Ovary (tissue), 9 donors: ENCODE results near the gene MIDN. TPM values are rescaled to one million over a fixed set of nuclear protein-coding genes. Genes with fewer than 3 reads are reported as not detected.

Experiments used
- DNase-seq, 5 donors: peaks; one replicate each; pipeline ENCODE4 v3.0.0-alpha.2; 2019 to 2020
- H3K27ac ChIP-seq, 2 donors: fragments of 200-600 bp; one replicate each; pipeline versions ENCODE4 v1.5.1 to v1.8.0; 2019 to 2022
- H3K27me3 ChIP-seq: fragments of 200-600 bp; one replicate; pipeline ENCODE4 v1.8.0; 2022
- H3K36me3 ChIP-seq: fragments of 200-600 bp; sonication (generic); one replicate; pipeline ENCODE4 v1.5.1; 2019
- H3K4me1 ChIP-seq: one replicate; pipeline ENCODE4 v1.8.1; 2013; ENCODE audit warnings: mild to moderate bottlenecking, moderate library complexity; ENCODE audit not compliant: insufficient read depth
- H3K4me3 ChIP-seq: fragments of 200-600 bp; sonication (generic); one replicate; pipeline ENCODE4 v1.5.1; 2017
- H3K9me3 ChIP-seq, 2 donors: fragments of 200-600 bp in 1 of 2; sonication (generic) in 1 of 2; one replicate each; pipeline versions ENCODE4 v1.5.1 to v1.8.1; 2013 to 2019; ENCODE audit warnings: mild to moderate bottlenecking in 1 of 2, moderate library complexity in 1 of 2
- CTCF ChIP-seq, 3 donors: fragments of 450-650 bp in 2 of 3; fragments of 200-600 bp in 1 of 3; IDR thresholded peaks; one replicate each; pipeline versions ENCODE4 v1.5.1 to v1.8.0; 2016 to 2022; ENCODE audit warnings: antibody characterized with exemption in 3 of 3, mild to moderate bottlenecking in 1 of 3
- EP300 ChIP-seq: sonication (generic); formaldehyde crosslinking; IDR thresholded peaks from one replicate; pipeline ENCODE4 v1.6.1; 2017; ENCODE audit warnings: antibody characterized with exemption
- POLR2A ChIP-seq: fragments of 450-650 bp; IDR thresholded peaks from one replicate; pipeline ENCODE4 v1.6.1; 2017; ENCODE audit warnings: antibody characterized with exemption, mild to moderate bottlenecking, moderate library complexity
- WGBS, 3 donors: extraction: QIAGEN DNeasy Blood & Tissue Kit in 1 of 3; methylation state at CpG; one replicate each; pipeline versions ENCODE4 v1.1.5 to v1.1.7; 2013 to 2017; 5-methylcytosine and 5-hydroxymethylcytosine counted together
- intact Hi-C, 4 donors: fragments of 100-400 bp; cut with DNase I; formaldehyde crosslinking; loops; one replicate each; pipeline versions ENCODE4 v1.11.0 to v1.15.1; 2022 to 2023
- polyA plus RNA-seq, 2 donors: library from polyadenylated mRNA; stranded (reverse); fragments of 200-250 nt in 1 of 2; fragments of 350-450 nt in 1 of 2; fragmentation: Illumina TruSeq in 1 of 2; extraction: RNeasy Lipid Tissue Mini Kit (QIAGEN cat#74804) in 1 of 2; gene quantifications; one replicate each; pipeline ENCODE4 v1.2.3, GENCODE V29; 2013 to 2014
- total RNA-seq, 7 donors: library from RNA; depleted of rRNA in 2 of 7; stranded (reverse); fragments of >200 nt in 2 of 7; fragmentation: NEBNext Ultra II Directional in 3 of 7; extraction: Animal tissue kit (Norgen Biotek cat#: 25700) in 3 of 7; gene quantifications; one replicate each; pipeline versions ENCODE4 v1.1.0 to v1.2.4, GENCODE V29; 2016 to 2023
- donor health status: DM: no; HTN: no; CAD: no; lungs with moderate emphysema.
- donor health status: DM: no; HTN: no; CAD: no.
- donor health status: Bipolar disorder and iron deficiency.
- donor health status: DM: yes; HTN: yes; CAD: no.
- donor health status: DM: no; HTN: no; CAD: no.
- donor health status: DM: yes; HTN: yes; CAD: no.

Gene MIDN
- total and polyA plus RNA-seq, 9 donors = 10.1 to 261 (median 105) TPM

- peaks cover 17% of the 10 kb centered on the region for H3K4me1 ChIP-seq
- H3K36me3 ChIP-seq = no peaks in the 10 kb centered on the region
- intact Hi-C loops = loop anchor here in 1 of 4 donors (10.0 kb wide), 1 partner anchor 314 kb away; the partner anchor contains the start of gene ARID3A
- no peak for TF ChIP-seq CTCF (IDR thresholded peaks at IDR 0.05)
- TF ChIP-seq EP300 = no peak
- TF ChIP-seq POLR2A = no peak
- H3K27ac ChIP-seq = peak overlapping the region; percentile 81 to 89
- H3K27me3 ChIP-seq = peaks cover 4% of the 10 kb centered on the region
- whole genome bisulfite sequencing, 3 donors = 50 to 59% (median 55%) methylated on average over 34 of the region's 34 CpGs
- H3K9me3 ChIP-seq = no peaks in the 10 kb centered on the region
- H3K4me3 ChIP-seq = peak overlapping the region; percentile 37
- DNase-seq = peak in 1 of 5 donors; percentile 66
Measured at GRCh38 chr19:1238369-1239303, 9.7 kb upstream of the MIDN start.

- DNase-seq = peak in 1 of 5 donors; percentile 69
- H3K9me3 ChIP-seq = no peaks in the 10 kb centered on the region
- peaks cover 4% of the 10 kb centered on the region for H3K27me3 ChIP-seq
- peak overlapping the region; percentile 81 to 89 for H3K27ac ChIP-seq
- H3K36me3 ChIP-seq = no peaks in the 10 kb centered on the region
- peaks cover 17% of the 10 kb centered on the region for H3K4me1 ChIP-seq
- 74 to 80% (median 79%) methylated on average over 11 of the region's 11 CpGs for WGBS, 3 donors
- no peak overlapping the region for H3K4me3 ChIP-seq
- intact Hi-C loops = loop anchor here in 1 of 4 donors (10.0 kb wide), 1 partner anchor 315 kb away; the partner anchor contains the start of gene ARID3A
- TF ChIP-seq EP300 (no peak), CTCF (IDR thresholded peaks at IDR 0.05) (no peak), POLR2A (no peak)
Measured at GRCh38 chr19:1239420-1239795, 9.0 kb upstream of the MIDN start.

- peak; percentile 94 to 99 (median 97) for TF ChIP-seq CTCF (IDR thresholded peaks at IDR 0.05)
- TF ChIP-seq EP300 = no peak
- TF ChIP-seq POLR2A = no peak
- no peaks in the 10 kb centered on the region for H3K36me3 ChIP-seq
- H3K27me3 ChIP-seq = peaks cover 4% of the 10 kb centered on the region
- intact Hi-C loops = loop anchor here in 2 of 4 donors (10.0 kb wide), 3 partner anchors 215 to 805 kb away; partner anchors contain the start of genes ARID3A (in 1 of the 2), CNN2 (in 1 of the 2), RNU6-2 (in 1 of the 2) and TMEM259 (in 1 of the 2)
- peak; percentile 91 to 97 (median 96) for DNase-seq
- peaks cover 22% of the 10 kb centered on the region for H3K4me1 ChIP-seq
- H3K27ac ChIP-seq = peak overlapping the region; percentile 81 to 89
- 10 to 22% (median 11%) methylated on average over 46 to 84 of the region's 84 CpGs for WGBS, 3 donors
- peak overlapping the region; percentile 21 for H3K4me3 ChIP-seq
- no peaks in the 10 kb centered on the region for H3K9me3 ChIP-seq
Measured at GRCh38 chr19:1239796-1240737, 8.3 kb upstream of the MIDN start.

DNA sequence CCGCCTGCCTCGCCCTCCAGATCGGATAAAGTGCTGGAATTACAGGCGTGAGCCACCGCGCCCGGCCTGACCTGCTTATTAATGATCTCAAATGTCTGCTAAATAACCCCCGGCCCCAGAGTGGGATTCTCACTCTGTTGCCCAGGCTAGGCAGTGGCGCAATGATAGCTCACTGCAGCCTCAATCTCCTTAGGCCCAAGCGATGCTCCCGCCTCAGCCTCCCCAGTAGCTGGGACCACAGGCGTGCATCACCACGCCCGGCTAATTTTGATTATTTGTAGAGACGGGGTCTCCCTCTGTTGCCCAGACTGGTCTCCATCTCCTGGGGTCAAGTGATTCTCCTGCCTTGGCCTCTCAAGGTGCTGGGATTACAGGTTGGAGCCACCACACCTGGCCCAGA is 7.5 kb upstream of the MIDN start:
- intact Hi-C loops = loop anchor here in 1 of 4 donors (10.0 kb wide), 2 partner anchors 216 to 804 kb away; partner anchors contain the start of genes CNN2, RNU6-2 and TMEM259
- Histone ChIP-seq H3K36me3 (no peaks in the 10 kb centered on the region), H3K27ac (peak overlapping the region; percentile 81 to 87), H3K4me1 (peaks cover 28% of the 10 kb centered on the region), H3K9me3 (no peaks in the 10 kb centered on the region), H3K27me3 (peaks cover 3% of the 10 kb centered on the region), H3K4me3 (peak overlapping the region; percentile 78)
- no peak for TF ChIP-seq EP300
- no peak for TF ChIP-seq CTCF (IDR thresholded peaks at IDR 0.05)
- no peak for TF ChIP-seq POLR2A
- peak in 2 of 5 donors; percentile 58 to 63 for DNase-seq
- WGBS, 3 donors = 50 to 63% (median 54%) methylated on average over 15 of the region's 15 CpGs
